Measurements from ENCODE around the gene KCNH5.

KCNH5 gene

DNA sequence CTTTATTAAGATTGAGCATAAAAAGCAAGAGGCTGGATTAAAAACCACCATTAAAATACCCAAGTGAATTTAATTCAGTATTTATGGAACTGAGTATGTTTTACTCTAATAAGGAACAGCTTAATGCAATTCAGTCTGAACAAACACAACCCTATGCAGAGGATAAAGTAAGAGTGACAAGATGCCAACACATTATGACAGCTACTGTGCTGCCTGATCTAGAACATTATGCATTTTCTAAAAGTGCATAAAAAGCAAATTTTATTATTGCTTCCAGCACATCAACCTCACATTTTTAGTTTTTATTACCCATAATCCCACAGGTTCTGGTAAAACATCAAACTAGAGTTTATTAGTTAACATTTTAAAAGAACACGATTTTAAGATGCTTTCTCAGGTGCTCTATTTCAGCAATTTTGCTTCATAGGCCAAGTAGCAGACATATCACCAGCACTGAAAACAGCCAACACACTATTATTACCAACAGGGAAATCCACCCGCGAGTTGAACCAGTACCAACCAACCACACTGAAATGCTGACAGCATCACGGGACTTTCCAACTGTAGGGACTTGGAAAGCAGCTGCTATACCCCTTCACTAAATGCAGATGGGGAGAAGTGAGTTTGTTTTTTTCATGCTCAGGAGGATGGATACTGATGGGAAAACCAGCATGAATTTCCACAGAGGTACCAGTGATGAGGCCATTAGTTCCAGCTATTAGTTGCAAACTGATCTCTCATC lies 372.1 kb downstream of the KCNH5 start:
- DNase-seq (ENCODE audit: low read depth in 2 of 2) = no peak

DNA sequence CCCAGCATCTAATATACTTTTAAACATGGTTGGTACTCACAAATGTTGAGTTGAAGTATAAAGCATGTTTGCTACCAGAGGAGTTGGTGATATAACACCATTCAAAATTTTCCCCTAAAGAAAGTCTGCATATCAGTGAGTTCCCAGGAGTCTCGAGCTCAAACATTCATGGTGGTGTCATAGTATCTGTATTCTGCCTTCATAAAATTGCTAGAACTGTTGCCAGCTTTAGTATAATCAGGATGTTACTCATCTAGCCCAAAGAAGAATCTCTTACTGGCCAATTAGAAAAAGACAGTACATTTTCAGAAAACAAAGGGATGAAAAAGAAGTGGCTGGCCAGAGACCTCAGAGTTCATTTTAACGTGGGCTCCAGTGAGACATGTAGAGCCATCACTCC lies 374.7 kb downstream of the KCNH5 start:
- no peak for DNase-seq (ENCODE audit: low read depth in 2 of 2)

DNA sequence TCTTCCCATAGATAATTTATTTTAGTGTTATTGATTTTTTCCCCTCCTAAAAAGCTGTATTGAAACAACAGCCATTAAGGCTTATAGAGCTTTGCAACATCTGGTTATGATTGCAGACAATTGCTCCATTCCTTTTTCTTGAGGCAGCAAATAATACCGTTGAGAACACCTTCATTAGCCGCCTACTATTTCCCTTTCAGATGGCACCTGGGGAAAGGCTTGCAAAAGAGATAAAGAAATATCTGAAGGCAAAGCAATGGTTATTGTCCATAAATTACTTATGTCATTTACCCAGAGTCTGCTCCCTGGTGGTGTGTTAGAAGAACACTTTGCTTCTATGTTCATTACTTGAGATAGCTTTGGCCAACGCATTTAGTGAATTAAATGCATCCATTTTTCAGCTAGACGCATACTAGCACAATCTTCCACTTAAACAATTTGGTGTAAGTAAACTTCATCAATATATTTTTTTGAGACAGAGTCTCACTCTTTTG lies 377.8 kb downstream of the KCNH5 start:
- no peak for DNase-seq (ENCODE audit: low read depth in 2 of 2)

DNA sequence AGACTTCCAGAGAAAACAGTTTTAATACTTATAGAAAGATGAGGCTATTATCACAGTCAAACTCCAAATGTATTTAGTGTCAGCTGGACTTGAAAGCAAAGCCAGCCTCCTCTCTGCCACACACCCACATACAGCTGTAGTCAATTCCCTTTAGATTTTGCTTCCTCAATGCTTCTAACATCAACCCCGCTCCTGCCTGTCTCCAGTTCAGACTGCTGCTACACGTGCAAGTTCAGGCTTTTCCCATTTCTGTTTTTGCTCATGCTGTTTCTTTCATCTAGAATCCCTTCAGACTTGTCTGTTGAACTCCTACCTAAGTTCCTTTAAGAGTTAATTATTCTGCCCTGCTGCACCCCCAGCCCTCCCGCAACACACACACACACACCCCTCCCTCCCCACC lies 380.0 kb downstream of the KCNH5 start:
- no peak for DNase-seq (ENCODE audit: low read depth in 2 of 2)

DNA sequence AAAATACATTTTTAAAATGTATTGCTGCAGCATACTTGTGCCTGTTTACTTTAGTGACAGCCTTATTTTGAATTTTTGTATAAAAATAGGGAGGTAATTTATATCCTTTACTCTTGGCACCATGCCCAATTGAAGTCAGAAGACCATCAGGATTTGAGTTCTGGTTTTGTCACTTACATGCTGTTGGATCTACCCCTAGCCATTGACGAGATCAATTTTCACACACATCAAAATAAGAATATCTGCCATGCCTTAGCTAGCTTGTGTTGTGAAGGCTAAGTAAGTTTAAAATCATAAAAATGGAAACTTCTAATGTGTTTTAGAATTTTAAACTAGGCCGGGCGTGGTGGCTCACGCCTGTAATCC lies 381.8 kb downstream of the KCNH5 start:
- no peak for DNase-seq (ENCODE audit: low read depth in 2 of 2)

DNA sequence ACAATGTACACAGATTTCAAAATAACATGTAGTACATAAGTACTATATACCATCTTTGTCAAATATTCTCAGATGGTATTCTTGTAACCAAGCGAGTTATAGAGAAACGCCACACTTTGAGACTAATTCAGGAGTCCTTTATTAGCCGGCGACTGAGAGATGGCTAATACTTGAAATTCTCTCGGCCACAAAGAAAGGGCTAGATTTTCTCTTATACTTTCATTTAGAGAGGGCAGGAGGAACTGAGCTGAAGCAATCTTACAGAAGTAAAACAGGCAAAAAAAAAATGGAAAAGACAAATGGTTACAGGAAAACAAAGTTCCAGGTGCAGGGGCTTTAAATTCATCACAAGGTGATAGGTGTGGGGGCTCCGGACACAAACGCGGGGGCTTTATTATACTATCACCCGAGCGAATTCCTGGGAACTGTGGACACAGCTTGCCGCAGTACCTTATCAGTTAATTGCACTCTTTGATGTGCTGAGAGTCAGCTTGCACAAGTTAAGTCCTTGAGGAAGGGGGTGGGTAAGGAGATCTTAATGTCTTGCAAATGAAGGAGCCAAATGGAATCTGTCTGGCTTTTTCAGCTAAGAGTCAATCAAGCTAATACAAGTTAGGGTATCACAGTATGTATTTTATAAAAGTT lies 382.3 kb downstream of the KCNH5 start:
- DNase-seq (ENCODE audit: low read depth in 2 of 2) = no peak

DNA sequence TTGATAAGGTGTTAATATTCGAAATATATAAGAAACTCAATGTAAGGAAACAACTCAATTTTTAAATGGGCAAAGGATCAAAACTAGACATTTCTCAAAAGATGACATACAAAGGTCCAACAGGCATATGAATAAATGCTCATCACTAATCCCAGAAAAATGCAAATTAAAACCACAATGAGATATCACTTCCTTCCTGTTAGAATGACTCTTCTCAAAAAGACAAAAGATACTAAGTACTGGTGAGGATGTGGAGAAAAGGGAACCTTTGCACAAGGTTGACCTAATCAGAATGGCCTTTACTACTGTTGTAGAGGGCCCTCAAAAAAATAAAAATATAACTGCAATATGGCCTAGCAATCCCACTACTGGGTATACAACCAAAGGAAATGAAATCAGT lies 383.4 kb downstream of the KCNH5 start:
- no peak for DNase-seq (ENCODE audit: low read depth in 2 of 2)

DNA sequence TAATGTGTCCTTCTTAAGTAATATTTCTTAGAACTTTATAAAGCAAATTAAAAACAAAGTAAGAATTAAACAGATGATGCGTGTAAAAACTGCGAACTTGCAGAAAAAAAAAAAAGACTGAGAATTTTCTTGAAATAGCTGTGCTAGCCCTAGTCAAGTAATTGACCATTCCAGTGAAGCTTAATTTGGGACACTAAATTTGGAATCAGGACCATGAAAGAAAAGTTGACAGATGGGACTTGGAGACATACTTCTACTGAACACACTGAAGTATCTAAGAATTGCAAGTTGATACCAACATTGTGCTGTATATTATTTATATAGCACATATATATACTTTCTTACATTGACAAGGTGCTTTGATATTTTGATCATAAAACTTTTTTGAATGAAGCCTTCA lies 386.6 kb downstream of the KCNH5 start:
- no peak for DNase-seq (ENCODE audit: low read depth in 2 of 2)

DNA sequence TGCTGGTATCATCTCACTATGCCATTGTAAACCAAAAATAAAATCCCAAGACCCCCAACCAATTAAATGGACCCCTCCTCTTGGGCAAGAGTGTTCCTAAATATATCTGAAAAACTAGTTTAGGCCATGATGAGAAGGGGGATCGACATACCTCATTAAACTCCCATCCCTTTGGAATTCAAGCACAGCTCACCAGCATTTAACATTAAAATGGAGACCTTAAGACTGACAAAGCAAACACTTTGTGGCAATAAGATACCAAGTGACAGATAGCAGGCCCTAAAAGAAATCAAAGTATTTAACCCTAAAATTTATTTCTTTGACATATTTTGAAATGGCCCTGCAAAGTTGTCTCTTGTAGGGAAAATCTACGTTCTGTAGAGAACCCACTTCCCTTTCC lies 387.9 kb downstream of the KCNH5 start:
- DNase-seq (ENCODE audit: low read depth in 2 of 2) = no peak

DNA sequence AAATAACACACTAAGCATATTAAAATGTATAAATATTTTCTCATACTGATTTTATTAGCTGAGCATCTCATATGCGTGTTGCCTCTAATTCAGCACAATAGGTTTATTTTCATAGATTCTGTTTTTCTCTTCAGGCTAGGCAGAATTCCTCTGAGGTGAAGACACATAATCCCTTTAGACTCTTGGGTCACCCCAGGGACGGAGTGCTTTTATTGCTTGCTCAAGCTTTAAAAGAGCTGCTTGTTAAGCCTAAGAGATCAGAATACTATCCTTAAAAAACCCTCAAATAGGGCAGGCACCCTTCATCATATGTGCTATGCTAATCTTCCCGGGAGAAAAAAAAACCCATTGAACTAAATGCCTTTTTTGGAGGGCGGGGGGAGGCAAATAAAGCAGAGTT lies 390.1 kb downstream of the KCNH5 start:
- DNase-seq (ENCODE audit: low read depth in 2 of 2) = no peak

DNA sequence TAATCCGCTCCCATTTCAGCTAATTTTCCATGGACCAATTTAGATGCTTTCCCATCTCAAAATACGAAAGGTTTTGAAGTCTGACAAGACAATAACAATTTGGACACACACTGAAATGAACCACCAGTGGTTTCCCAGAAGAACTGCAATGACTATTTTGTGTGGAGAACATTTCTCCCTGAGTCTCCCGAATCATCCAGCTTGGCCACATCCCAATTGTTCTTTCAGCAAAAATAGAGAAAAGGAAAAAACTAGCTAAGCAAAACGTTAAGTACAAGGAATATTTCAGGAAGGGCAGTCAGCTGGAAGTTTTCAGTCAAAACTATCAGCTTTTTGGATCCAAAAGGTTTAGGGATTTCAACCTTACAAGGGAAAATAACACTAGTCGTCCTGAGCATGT lies 390.6 kb downstream of the KCNH5 start:
- no peak for DNase-seq (ENCODE audit: low read depth in 2 of 2)
